NK-92 (cell line): ENCODE results near the gene KCNJ16.

ENCODE experiments used
- DNase-seq: peaks from one replicate; lab custom pipeline; 2025; ENCODE audit not compliant: unreplicated experiment; lab: John Stamatoyannopoulos, UW

Gene KCNJ16

DNA sequence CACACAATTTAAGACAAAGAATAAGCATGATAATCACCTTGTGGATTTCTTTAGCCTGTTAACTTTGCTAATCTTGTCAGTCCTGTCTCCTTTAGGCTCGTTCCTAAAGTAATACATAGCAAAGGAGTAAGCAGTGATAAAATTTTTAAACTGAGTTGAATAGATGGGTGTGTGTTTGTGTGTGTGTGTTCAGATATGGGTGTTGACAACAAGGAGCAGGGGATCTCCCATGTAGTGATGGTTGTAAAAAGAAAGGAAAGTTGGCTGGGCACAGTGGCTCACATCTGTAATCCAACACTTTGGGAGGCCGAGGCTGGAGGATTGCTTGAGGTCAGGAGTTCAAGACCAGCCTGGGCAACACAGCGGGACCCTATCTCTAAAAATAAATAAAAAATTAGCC is 49.7 kb downstream of the KCNJ16 start:
- no peak for DNase-seq

DNA sequence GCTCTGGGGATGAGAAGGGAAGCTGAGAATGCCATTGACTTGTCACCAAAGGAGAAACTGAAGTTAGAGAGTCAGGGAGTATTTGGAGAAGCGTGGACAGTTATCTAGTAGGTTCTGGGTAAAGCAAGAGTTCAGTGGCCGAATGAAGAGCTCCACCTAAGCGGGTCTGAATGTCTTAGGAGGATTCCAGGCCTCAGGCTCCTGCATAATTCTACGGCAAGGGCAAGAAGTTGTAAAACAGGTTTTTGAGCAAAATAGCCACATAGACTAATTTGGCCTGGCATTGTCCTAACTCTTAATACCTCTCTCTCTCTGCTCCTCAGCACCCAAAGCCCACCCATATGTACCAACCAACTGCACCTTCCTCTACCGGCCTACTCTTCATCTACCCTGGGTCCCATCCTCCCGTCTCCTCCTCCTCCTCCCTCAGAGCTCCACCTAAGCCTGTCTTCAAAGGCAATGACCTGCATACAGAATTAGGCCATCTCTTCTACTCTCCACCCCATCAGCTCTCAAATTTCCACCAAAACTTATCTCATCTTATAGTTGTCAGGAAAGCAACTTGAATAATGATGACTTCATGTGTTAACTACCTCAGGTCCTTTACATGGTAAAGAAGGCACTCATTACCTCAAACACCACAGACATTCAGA is 52.3 kb downstream of the KCNJ16 start:
- no peak for DNase-seq

DNA sequence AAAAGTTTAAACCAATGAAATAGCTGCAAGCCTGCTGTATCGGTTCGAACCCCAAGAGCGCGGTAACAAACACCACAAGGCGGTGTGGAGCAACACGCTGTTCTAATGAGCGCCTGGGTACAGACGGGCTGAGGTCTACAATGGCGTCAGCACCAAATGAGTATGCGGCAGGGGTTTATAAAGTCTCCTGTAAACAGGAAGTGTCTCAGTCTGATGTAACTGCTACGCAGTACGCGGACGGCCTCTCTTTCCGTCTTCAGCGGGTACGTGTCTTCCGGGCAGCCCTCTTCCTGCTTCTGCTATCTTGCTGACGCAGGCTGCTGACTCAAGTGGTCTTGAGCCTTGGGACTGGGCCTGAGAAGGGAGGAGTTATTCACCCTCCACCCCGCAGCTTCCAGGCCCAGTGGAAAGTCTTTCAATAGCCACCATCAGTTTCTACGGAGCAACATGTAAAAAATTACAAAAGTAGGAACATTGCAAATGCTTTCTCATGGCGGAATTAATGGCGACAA is 53.8 kb downstream of the KCNJ16 start:
- no peak for DNase-seq

DNA sequence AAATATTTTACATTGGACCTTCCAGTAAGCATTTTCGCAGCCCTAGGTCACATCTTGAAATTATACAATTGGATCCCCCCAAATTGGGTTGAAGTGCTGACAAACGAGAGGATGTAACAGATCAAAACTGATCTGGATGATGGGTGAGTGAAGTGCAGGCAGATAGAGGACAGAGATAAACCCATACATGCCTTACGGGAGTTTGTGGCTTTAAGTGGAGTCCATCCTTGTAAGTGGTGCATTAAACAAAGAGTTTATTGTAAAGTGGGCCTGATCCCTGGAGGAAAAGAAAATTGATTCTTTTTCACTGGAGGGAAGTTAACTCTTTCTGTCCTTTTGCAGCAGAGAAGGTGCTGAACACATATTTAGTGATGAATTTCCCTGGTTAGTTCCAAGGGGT is 55.3 kb downstream of the KCNJ16 start:
- no peak for DNase-seq

DNA sequence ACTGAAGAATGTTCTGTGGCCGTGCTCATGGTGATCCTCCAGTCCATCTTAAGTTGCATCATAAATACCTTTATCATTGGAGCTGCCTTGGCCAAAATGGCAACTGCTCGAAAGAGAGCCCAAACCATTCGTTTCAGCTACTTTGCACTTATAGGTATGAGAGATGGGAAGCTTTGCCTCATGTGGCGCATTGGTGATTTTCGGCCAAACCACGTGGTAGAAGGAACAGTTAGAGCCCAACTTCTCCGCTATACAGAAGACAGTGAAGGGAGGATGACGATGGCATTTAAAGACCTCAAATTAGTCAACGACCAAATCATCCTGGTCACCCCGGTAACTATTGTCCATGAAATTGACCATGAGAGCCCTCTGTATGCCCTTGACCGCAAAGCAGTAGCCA is 57.5 kb downstream of the KCNJ16 start:
- no peak for DNase-seq

DNA sequence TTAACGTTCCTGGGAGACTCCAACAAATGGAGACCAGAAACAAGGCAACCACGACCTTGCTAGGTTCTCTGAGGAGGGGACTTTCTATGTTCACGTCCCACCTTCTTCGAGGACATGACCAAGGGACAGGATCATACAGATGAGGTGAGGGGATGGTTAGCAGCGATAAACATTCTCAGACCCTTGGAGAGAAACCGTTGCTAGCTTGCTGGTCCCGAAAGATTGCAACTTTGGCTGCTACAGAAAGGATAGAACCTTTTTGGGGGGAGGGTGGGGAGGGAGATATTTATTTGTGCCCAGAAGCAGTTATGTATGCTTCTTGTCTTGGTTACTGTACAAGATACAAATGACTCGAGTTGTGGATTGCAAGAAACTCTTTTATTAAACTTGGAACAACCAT is 59.0 kb downstream of the KCNJ16 start:
- DNase-seq: no peak

DNA sequence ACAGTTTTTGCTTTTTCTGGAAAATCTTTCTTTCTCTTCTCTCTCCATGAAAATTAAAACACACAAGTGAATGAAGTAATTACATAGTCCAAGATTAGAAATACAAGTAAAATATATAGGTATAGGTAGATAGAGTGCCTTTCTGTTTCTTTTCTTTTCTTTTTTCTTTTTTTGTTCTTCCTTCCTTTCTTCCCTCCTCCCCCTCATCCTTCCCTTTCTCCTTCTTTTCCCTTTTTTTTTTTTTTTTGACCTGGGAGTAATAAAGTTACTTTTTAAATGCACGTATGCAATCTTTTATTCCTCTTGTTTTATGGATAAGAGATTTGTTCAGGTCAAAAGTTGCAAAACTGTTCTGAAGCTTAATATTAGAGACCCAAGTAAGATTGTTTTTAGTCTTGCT is 59.8 kb downstream of the KCNJ16 start:
- no peak for DNase-seq

DNA sequence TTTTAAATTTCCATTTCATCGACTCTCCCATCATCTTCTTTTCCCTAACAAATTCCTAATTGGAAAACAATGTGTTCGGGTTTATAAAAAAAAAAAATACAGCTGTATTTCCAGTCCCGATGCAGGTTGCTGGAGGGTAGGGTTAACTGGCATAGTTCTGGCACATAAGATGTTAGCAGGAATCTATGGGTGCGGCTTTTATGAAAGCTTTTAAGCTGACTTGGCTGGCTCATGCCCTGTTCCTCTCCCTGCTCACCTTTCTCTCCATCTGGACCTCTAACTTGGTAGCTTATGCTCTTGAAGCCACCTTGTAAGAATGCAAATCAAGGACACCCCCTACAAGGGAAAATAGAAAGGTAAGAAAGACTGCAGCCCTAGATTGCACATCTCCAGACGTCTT is 61.1 kb downstream of the KCNJ16 start:
- DNase-seq: no peak

DNA sequence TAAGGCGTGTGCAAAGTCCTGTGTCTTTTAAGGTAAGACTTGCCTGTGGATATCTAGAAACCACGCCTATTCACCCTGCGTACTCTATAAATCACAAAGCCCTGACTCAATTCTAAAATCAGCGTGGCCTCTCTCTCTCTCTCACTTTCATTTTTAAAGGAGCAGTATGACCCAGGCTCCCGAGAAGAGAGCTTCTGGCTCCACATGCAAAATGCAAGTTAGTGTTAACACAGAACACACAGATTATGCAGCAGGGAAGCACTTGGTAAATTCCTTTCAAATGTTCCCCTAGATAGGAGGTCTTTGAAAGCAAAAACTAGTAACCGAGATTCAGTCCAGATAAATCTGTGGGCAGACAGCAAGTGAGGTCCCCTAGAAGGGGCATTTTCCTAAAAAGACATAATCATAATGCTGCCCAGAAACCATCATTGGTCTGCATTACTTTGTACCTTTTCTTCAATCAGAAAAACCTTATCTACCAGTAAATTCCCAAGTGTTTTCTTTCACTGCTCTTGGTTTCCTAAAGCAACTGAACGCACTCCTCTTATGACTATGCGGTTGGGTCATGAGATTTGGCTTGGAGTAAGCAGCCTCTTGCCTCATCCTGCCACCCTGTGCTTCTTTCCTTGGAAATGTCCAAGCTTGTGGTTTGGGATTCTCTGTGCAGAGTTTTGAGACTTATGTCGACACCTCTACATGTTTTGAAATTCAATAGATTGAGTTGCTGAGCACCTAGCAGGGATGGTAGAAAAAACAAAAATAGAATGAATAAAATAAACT is 62.6 kb downstream of the KCNJ16 start:
- DNase-seq: no peak

DNA sequence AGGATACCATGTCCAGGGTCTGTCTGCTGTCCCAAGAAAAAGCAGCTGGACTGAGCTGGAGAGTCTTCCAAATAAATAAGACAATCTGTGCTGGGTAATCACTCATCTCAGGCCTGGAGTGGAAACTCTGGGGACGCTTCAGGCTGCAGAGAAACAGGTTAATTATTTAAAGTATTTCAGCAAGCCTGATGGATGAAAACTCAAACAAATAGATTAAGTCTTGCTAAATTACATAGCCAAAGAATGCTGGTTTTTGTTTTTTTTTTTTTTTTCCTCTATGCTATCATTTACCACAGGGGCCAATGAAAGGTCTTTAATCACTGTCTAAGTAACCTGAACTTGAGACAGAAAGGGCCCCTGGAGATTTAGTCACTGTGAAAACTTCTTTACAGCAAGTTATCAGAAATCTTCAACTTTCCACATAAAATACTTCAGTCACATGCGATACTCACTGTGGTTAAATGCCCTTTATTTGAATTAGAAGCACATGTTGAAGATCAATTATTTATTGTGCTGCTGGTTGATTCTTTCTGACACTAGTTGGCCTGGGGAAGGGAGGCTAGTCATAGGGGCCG is 63.4 kb downstream of the KCNJ16 start:
- no peak for DNase-seq

DNA sequence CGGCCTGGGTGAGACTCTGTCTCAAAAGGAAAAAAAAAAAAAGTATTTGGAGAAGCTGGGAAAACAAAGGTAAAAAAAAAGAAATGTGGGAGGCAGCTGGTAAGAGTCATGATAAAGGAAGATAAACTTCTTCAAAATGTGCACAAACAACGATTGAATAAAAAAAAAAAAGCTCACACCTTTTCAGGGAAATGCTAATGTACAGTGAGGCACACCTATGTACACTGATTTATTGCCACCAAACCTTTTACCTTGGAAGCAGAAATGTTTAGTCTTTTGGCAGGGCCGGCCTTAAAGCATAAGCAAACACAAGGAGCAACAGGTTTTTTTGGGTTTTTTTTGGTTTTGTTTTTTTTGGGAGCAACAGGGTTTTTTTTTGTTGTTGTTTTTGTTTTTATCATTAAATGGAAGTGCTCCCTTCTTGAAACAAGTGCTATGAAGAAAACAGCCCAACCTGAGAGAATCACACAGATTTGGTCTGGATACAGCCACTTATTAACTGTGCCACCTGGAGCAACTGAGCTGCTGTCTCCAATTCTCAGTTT is 64.5 kb downstream of the KCNJ16 start:
- no peak for DNase-seq

DNA sequence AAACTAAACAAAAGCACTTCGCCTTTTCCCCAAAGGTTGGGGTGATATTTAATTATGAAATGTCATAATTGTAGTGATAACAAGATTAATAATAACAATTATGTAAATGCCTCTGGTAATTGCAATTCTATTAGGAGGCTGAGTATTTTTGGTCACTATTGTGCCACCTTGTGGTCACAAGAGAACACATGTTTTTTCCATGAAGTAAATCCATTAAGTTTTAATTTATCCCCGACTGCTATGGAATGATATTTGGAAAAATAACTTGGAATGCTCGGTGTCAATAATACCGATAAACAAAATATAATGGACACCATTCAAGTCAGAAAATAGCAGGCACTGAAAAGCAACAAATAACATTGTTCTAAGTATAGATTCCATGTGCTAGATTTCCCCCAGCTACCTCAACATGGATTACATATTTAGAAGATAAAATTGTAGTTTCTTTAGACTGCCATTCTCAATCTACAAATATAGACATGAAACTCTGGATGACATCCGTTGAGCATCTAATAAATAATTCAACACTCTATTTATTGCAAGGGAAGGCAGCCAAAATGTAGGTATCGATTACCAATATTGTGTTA is 69.3 kb downstream of the KCNJ16 start:
- DNase-seq: no peak

DNA sequence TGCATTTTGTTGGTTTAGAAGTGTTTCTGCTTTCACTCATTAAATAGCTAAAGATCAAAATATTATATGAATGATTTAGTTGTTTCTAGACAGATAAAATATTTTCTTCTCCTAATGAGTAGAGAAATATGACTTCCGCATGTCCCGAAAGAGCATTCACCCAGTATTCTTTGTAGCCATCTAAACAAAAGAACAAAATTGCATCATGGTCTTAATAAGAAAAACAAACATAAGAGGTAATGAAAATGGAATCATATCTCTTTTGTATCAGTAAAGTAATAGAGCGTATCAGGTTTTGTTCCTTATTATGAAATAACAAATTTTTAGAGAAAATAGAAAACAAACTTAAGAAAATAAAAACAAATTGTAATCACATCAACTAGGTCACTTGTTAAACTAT is 78.2 kb downstream of the KCNJ16 start:
- no peak for DNase-seq

DNA sequence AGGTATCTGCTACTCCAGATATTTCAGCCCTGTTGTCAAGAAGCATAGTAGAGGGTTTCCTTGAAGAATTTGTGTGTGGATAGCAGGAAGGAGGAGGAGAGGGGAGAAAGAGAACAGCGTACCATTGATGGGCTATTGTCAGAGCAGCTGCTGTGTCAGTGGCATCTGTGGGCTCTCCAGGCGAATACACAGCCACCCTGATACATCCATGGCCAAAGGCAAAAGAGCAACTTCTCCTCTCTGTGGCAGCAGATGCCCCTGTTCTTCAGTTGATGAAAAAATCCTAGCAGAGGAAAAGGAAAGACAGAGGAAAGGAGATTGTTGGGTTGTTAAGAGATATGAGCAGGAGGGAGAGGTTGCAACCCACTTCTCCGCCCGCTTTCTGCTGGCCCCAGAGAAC is 82.1 kb downstream of the KCNJ16 start:
- DNase-seq: no peak

DNA sequence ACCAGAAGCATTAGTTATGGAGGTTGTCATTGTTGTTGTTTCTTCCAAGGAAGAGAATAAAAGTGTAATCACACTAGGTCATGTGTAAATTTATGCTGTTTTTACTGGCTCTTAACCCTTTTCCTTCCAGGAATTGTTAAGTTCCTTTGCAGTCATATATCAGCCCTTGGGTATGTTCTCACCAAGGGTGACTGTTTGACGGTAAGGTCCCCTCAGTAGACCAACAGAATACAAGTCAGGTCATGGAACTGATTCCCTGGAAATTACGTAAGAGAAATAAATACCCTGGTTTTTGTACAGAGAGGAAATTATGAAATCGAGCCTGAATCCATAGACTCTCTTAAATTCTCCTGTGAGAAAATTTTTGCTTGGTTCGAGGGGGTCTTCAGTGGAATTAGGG is 83.2 kb downstream of the KCNJ16 start:
- no peak for DNase-seq

DNA sequence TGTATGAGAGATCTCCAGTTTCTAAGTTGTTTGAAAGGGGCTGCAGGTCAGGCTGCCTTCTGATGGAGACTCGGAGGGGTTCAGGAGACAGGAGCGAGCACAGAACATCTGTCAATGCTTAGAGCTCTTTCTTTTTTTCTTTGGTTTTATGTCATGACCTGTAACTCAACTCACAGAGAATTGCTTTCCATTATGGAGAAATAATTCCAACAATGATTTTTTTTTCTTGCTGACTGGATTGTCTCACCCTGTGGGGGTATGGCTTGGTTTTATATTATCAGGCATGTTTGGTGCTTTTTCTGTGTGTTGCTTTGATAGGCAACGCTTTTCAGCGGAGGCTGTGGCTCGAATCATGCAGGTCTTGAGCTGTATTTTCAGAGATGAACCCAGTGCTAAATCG is 83.6 kb downstream of the KCNJ16 start:
- DNase-seq: no peak

DNA sequence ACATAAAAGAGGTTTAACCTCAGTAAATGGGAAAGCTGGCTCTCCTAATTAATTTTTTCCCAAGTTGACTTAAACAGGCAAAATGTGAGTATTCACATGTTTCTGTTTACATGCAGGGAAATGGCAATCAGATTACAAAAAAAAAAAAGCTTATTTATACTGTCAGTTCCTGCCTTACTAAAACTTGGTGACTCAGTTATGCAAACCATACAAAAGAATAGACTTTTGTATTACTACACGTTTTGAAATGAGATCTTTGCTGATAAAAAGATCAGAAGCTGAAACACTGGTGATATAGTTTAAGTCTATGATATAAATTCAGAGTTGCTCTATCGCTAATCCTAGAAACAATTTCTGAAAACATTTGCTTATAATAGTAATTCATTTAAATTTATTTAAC is 85.0 kb downstream of the KCNJ16 start:
- no peak for DNase-seq

DNA sequence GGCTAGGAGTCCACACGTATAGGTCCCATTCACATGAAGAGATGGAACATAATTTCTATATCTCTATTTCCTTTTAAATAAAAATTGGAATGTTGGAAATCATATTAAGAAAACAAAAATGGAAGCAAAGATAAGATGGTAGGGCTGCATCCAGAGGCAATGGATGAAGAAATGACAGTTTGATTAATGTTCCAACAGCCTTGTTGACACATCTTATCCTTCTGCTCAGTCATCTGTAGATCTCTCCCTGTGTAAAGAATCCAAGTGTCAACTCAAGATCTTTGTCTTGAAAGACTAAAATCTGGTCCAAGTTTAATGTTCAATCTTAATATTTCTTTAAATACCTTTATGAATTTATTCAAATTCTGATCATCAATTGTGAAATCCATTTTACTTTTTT is 86.5 kb downstream of the KCNJ16 start:
- DNase-seq: no peak

DNA sequence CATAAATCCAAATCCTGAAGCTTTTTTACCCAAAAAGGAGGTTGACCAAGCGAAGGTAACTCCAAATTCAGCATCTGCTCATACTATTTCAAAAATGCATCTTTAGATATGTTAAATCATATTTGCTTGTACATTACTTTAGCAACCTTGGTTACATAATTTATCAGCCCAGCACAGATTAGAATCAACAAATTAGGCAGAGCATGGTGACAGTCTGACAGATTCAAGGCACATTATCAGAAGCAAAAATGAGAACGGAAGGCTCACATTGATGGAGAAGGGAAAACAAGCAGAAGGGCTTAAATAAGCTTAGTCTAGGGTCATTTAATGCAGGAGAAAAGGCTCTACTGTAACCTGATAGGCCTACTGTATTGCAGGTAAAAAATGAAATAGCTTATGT is 90.4 kb downstream of the KCNJ16 start:
- no peak for DNase-seq

DNA sequence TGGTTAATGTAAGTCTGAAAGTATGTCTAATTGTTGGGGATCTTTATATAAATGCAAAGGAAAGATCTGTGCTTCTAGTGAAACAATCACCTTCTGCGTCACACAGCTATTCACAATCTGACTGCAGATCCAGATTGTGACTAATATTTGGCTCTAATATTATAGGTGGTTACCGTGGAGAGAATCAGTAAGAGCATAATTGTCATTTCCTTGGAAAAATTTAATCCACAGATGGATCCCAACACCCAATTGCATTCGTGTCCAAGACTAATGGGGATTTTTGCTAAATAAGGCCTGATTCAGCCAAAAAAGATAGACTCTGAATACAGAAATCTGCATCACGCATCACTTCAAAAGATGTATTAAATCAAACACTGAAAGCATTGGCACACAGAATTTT is 91.6 kb downstream of the KCNJ16 start:
- no peak for DNase-seq

DNA sequence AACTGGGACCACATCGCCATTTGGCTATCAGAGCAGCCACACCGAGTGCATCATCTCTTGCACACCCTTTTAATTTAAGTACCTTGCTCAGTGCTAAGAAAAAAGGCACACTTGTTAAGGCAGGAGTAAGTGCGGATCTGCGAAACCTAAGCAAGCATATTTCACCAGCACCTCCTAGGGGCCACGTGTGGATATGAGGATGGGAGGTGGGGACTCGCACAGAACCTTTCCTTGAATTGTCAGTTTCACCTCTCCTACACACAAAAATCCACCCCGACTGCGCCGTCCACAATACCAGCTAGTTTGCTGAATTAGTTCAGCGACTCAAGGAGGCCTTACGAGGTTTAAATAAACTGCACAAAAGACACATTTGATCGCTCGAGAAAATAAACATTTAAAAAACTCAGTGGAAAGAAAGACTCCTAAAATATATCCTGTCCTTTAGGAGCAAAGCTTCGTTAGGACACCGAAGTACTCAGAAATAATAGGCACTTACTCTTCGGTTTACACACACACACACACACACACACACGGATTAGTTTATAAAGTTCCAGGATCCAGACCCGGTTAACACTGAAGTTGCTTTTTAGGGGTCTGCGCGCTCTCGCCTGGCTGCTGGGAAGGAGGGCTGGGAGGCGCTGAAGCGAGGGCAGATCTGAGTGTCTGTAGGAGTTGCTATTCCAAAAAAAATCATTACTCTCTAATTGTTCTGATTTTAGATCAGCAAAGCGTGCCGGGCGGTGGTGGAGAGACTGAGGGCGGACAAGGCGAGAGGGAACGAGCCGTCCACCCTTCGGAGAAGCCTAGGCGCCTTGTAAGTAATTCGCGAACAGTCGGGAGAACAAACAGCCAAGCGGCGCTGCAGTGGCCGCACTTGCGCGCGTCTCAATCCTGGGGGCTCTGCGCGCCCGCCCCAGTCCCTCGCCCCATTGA is 93.3 kb downstream of the KCNJ16 start:
- no peak for DNase-seq
